Endothelial cell of hepatic sinusoid (primary cell): ENCODE results near the gene ANKRD33.

Source experiments
- in situ Hi-C: cut with HindIII; loops from 2 replicates; pipeline ENCODE4 v1.10.0; 2017; ENCODE audit warnings: low sequenced_read_pairs

ANKRD33 gene

GRCh38 chr12:51874486-51874885 lies 13.4 kb upstream of the ANKRD33 start:
- in situ Hi-C loops = no loop called here

- in situ Hi-C loops = no loop called here
These were observed 8.8 kb upstream of the ANKRD33 start for GRCh38 chr12:51879102-51879501.

- in situ Hi-C loops = no loop called here
These were observed 4.6 kb upstream of the ANKRD33 start for GRCh38 chr12:51883295-51883694.

GRCh38 chr12:51883998-51884675 lies 3.8 kb upstream of the ANKRD33 start:
- in situ Hi-C loops = no loop called here

- in situ Hi-C loops = loop anchor here (5.0 kb wide), 1 partner anchor 83 kb away; no protein-coding TSS in a partner anchor
These were observed 3.1 kb upstream of the ANKRD33 start for GRCh38 chr12:51884676-51885229.

GRCh38 chr12:51885294-51886020 lies 2.4 kb upstream of the ANKRD33 start:
- in situ Hi-C loops = loop anchor here (5.0 kb wide), 1 partner anchor 82 kb away; no protein-coding TSS in a partner anchor

- in situ Hi-C loops = loop anchor here (5.0 kb wide), 1 partner anchor 81 kb away; no protein-coding TSS in a partner anchor
These were observed 1.7 kb upstream of the ANKRD33 start for GRCh38 chr12:51886021-51886710.

GRCh38 chr12:51888316-51889215 lies 663 bp downstream of the ANKRD33 start:
- in situ Hi-C loops = loop anchor here (5.0 kb wide), 1 partner anchor 79 kb away; no protein-coding TSS in a partner anchor

- in situ Hi-C loops = loop anchor here (5.0 kb wide), 1 partner anchor 78 kb away; no protein-coding TSS in a partner anchor
These were observed 1.6 kb downstream of the ANKRD33 start for GRCh38 chr12:51889216-51890132.

- in situ Hi-C loops = no loop called here
These were observed 2.2 kb downstream of the ANKRD33 start for GRCh38 chr12:51890133-51890464.

- in situ Hi-C loops = no loop called here
These were observed 2.7 kb downstream of the ANKRD33 start for GRCh38 chr12:51890511-51891171.

- in situ Hi-C loops = no loop called here
These were observed 3.9 kb downstream of the ANKRD33 start for GRCh38 chr12:51891843-51892242.

- in situ Hi-C loops = no loop called here
These were observed 5.9 kb downstream of the ANKRD33 start for GRCh38 chr12:51893786-51894185.

- in situ Hi-C loops = no loop called here
These were observed 7.7 kb downstream of the ANKRD33 start for GRCh38 chr12:51895378-51896135.

- in situ Hi-C loops = no loop called here
These were observed 8.3 kb downstream of the ANKRD33 start for GRCh38 chr12:51896236-51896635.

- in situ Hi-C loops = no loop called here
These were observed 9.3 kb downstream of the ANKRD33 start for GRCh38 chr12:51897181-51897580.

- in situ Hi-C loops = no loop called here
These were observed 10.6 kb downstream of the ANKRD33 start for GRCh38 chr12:51898506-51898905.

GRCh38 chr12:51898937-51899336 lies 11.0 kb downstream of the ANKRD33 start:
- in situ Hi-C loops = no loop called here
